ES-I3 (cell line): ENCODE results near the gene YIF1A.
A peak's percentile ranks its signal among the peaks of the same experiment; 100 is the strongest.

Experiments used
- H3K36me3 ChIP-seq: 2 replicates; pipeline ENCODE4 v1.6.1; 2013; ENCODE audit warnings: mild to moderate bottlenecking, low read length, control low read depth, moderate library complexity; ENCODE audit not compliant: insufficient read depth
- H3K4me1 ChIP-seq: 2 replicates; pipeline ENCODE4 v1.6.1; 2013; ENCODE audit warnings: mild to moderate bottlenecking, control low read depth, low read length; ENCODE audit not compliant: insufficient read depth
- H3K9ac ChIP-seq: 2 replicates; pipeline ENCODE4 v1.6.1; 2013; ENCODE audit warnings: low read depth, mild to moderate bottlenecking, low read length, moderate library complexity
- H3K9me3 ChIP-seq: 2 replicates; pipeline ENCODE4 v1.6.1; 2013; ENCODE audit warnings: mild to moderate bottlenecking, low read length, moderate library complexity; ENCODE audit not compliant: control insufficient read depth, insufficient read depth

Gene YIF1A

GRCh38 chr11:66289548-66290329, 796 bp upstream of the YIF1A start:
- Histone ChIP-seq H3K9ac (peak overlapping the region; percentile 81), H3K36me3 (no peaks in the 10 kb centered on the region), H3K9me3 (no peaks in the 10 kb centered on the region), H3K4me1 (peaks cover 6% of the 10 kb centered on the region; the same call in 1 of the 2 replicates)

GRCh38 chr11:66287889-66288670, 863 bp downstream of the YIF1A start:
- Histone ChIP-seq H3K36me3 (no peaks in the 10 kb centered on the region; the same call in 1 of the 2 replicates), H3K4me1 (peaks cover 6% of the 10 kb centered on the region; the same call in 1 of the 2 replicates), H3K9me3 (no peaks in the 10 kb centered on the region), H3K9ac (peak overlapping the region; percentile 81)

- no peaks in the 10 kb centered on the region for H3K9me3 ChIP-seq
- no peak overlapping the region; the same call in 1 of the 2 replicates for H3K9ac ChIP-seq
- peaks cover 11% of the 10 kb centered on the region; the same call in 1 of the 2 replicates for H3K4me1 ChIP-seq
- H3K36me3 ChIP-seq: no peaks in the 10 kb centered on the region; the same call in 1 of the 2 replicates
Measured at GRCh38 chr11:66287211-66287888, 1.6 kb downstream of the YIF1A start.

GRCh38 chr11:66286699-66287098, 2.2 kb downstream of the YIF1A start:
- Histone ChIP-seq H3K36me3 (no peaks in the 10 kb centered on the region; the same call in 1 of the 2 replicates), H3K4me1 (peaks cover 11% of the 10 kb centered on the region; the same call in 1 of the 2 replicates), H3K9ac (no peak overlapping the region), H3K9me3 (no peaks in the 10 kb centered on the region)

GRCh38 chr11:66285250-66285947, 3.5 kb downstream of the YIF1A start:
- peaks cover 13% of the 10 kb centered on the region; the same call in 1 of the 2 replicates for H3K4me1 ChIP-seq
- no peaks in the 10 kb centered on the region; the same call in 1 of the 2 replicates for H3K36me3 ChIP-seq
- H3K9me3 ChIP-seq: no peaks in the 10 kb centered on the region
- H3K9ac ChIP-seq: no peak overlapping the region

- Histone ChIP-seq H3K9ac (no peak overlapping the region), H3K36me3 (no peaks in the 10 kb centered on the region; the same call in 1 of the 2 replicates), H3K4me1 (peaks cover 8% of the 10 kb centered on the region; the same call in 1 of the 2 replicates), H3K9me3 (no peaks in the 10 kb centered on the region)
Measured at GRCh38 chr11:66284526-66285078, 4.3 kb downstream of the YIF1A start.

GRCh38 chr11:66283461-66284105, 5.4 kb downstream of the YIF1A start:
- H3K9me3 ChIP-seq: no peaks in the 10 kb centered on the region

GRCh38 chr11:66282468-66283455, 6.2 kb downstream of the YIF1A start:
- no peak overlapping the region for H3K9ac ChIP-seq
- H3K4me1 ChIP-seq: peaks cover 10% of the 10 kb centered on the region; the same call in 1 of the 2 replicates
- no peaks in the 10 kb centered on the region; the same call in 1 of the 2 replicates for H3K36me3 ChIP-seq
- H3K9me3 ChIP-seq: no peaks in the 10 kb centered on the region

More at GRCh38 chr11:66283461-66284105, 5.4 kb downstream of the YIF1A start:
- Histone ChIP-seq H3K9ac (no peak overlapping the region), H3K4me1 (peaks cover 10% of the 10 kb centered on the region; the same call in 1 of the 2 replicates), H3K36me3 (no peaks in the 10 kb centered on the region; the same call in 1 of the 2 replicates)

- Histone ChIP-seq H3K9me3 (no peaks in the 10 kb centered on the region), H3K9ac (no peak overlapping the region), H3K4me1 (peaks cover 10% of the 10 kb centered on the region; the same call in 1 of the 2 replicates), H3K36me3 (no peaks in the 10 kb centered on the region; the same call in 1 of the 2 replicates)
Measured at GRCh38 chr11:66281776-66282467, 7.0 kb downstream of the YIF1A start.

- H3K9me3 ChIP-seq: no peaks in the 10 kb centered on the region
- no peaks in the 10 kb centered on the region; the same call in 1 of the 2 replicates for H3K36me3 ChIP-seq
- no peak overlapping the region for H3K9ac ChIP-seq
- H3K4me1 ChIP-seq: peaks cover 10% of the 10 kb centered on the region; the same call in 1 of the 2 replicates
Measured at GRCh38 chr11:66281001-66281400, 7.9 kb downstream of the YIF1A start.

- Histone ChIP-seq H3K9me3 (no peaks in the 10 kb centered on the region), H3K9ac (no peak overlapping the region), H3K36me3 (no peaks in the 10 kb centered on the region; the same call in 1 of the 2 replicates), H3K4me1 (peaks cover 10% of the 10 kb centered on the region; the same call in 1 of the 2 replicates)
Measured at GRCh38 chr11:66280428-66280827, 8.5 kb downstream of the YIF1A start.
